Upper lobe of left lung (tissue), 4 donors: ENCODE results near the gene ZDHHC14.

ENCODE experiments used
- CTCF ChIP-seq, 6 experiments: fragments of 450-650 bp in 4 of 6; fragments of 200-600 bp in 2 of 6; sonication (generic) in 2 of 6; IDR thresholded peaks; one replicate each; pipeline ENCODE4 v1.5.1; 2016 to 2019; ENCODE audit warnings: antibody characterized with exemption in 6 of 6
- POLR2A ChIP-seq, 4 donors: fragments of 450-650 bp; IDR thresholded peaks; one replicate each; pipeline ENCODE4 v1.5.1; 2016 to 2017; ENCODE audit warnings: antibody characterized with exemption in 4 of 4, mild to moderate bottlenecking in 2 of 4

- TF ChIP-seq POLR2A (IDR thresholded peaks at IDR 0.05) = no peak
- TF ChIP-seq CTCF (IDR thresholded peaks at IDR 0.05) = no peak
These were observed 148.1 kb downstream of the ZDHHC14 start for GRCh38 chr6:157528931-157529653.
